Fibroblast of peridontal ligament (primary cell): ENCODE results near the gene CFB.
A peak's percentile ranks its signal among the peaks of the same experiment; 100 is the strongest.
"Not testable (repeated sequence)": the region's sequence is repeated elsewhere in the genome, so short reads cannot be mapped to it uniquely, and the experiment has no call there.

ENCODE experiments used
- DNase-seq: peaks from one replicate; pipeline ENCODE4 v3.0.0-alpha.2; 2010; ENCODE audit errors: extremely low read depth

Gene CFB

DNA sequence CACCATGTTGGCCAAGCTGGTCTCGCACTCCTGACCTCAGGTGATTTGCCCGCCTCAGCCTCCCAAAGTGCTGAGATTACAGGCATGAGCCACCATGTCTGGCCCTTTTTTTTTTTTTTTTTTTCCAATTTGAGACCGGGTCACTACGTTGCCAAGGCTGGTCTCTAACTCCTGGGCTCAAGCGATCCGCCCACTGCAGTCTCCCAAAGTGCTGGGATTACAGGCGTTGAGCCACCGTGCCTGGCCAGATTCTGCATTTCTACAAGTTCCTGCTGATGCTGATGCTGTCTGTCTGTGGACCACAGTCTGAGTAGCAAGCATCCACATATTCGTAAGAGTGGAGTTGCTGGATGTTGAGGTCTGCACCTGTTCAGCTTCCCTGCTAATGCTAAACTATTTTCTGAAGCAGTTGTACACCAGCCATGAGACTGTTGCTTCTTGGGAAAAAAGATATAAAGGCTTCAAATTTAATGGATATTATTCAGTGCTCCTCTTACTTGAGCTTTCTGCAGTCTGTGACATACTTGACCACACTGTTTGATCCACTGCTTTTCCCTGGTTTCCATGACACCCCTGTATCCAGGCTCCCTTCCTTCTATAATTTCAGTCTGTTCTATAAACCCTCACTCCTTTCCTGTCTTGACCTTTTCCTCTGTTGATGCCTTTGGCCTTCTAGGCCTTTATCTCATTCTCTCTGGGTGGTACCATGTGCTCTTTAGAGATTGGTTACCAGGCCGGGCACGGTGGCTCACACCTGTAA lies 33.9 kb upstream of the CFB start:
- peak; percentile 25 for DNase-seq

DNA sequence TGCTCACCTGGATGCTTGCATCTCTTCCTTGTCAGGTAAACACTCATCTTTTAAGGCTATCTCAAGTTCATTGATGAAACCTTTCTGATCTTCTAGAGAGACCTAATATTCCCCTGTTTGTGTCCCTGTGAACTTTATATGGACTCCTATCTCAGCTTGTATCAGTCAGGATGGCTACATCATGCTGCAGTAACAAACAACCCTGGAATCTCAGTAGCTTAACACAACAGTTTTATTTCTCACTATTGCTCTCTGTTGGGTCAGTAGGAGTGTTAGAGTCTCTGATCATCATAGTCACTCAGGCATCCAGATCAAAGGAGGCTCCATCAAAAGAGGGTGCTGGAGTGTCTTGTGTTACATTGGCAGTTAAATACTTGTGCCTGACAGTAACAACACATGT lies 30.5 kb upstream of the CFB start:
- no peak for DNase-seq

DNA sequence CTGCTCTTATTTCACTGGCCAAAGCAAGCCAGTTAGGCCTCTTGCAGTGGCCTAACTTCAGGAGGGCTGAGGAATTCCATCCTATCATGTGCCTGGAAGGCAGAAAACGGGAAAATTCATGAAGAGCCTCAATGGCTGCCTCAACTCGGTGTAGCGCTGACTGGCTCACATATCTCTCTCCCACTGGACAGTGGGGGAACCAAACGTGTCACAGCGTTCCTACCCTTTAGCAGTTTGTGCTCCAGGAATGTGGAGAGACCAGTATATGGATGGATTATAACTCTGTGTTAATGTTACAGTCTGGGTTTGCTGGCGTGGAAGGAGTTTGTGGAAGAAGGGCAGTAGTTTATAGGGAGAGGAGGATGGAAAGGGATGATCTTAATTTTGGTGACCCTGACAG lies 30.1 kb upstream of the CFB start:
- no peak for DNase-seq

DNA sequence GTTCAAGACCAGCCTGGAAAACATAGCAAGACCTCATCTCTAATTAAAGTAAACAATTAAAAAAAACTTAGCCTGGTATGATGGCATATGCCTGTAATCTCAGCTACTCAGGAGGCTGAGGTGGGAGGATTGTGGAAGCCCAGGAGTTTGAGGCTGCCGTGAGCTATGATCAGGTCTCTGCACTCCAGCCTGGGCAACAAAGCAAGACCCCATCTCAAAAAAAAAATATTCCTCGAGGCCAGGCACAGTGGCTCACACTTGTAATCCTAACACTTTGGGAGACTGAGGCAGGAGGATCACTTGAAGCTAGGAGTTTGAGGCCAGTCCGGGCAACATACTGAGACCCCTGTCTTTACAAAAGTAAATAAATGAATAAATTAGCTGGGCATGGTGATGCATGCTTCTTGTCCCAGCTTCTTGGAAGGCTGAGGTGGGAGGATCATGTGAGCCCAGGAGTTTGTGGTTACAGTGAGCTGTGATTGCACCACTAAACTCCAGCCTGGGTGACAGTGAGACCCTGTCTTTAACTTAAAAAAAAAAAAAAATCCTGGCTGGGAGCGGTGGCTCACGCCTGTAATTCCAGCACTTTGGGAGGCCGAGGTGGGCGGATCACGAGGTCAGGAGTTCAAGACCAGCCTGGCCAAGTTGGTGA lies 27.7 kb upstream of the CFB start:
- DNase-seq: no peak

DNA sequence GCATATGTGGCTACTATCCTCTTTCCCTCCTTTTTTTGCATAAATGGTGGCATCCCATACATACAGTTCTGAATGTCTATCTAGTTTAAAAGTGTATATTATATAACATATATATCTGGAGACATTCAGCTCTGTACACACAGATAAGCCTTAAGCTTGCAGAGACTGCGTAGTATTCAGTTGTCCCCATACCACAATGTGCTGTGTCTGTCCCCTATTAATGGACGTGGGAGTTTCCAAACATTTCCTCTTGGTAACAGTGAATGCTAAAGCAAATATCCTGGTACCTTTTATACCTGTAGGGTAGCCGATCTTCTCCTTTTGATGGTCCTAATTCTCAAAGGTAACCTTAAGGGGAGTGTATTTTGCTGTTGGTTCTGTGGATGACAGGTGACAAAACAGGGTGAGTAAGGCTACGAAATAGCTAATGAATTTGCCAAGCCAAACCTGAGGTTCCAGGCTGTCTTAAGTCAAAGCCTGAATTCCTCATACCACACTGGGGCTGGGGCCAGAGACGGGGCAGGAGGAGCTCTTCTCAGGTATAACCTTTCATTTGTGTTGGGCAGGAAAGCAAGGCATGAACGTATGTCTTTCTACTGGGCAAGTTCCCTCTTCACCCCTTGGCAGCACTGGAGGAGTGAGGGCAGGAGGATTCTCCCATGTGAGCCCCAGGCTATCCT lies 26.1 kb upstream of the CFB start:
- DNase-seq: no peak

DNA sequence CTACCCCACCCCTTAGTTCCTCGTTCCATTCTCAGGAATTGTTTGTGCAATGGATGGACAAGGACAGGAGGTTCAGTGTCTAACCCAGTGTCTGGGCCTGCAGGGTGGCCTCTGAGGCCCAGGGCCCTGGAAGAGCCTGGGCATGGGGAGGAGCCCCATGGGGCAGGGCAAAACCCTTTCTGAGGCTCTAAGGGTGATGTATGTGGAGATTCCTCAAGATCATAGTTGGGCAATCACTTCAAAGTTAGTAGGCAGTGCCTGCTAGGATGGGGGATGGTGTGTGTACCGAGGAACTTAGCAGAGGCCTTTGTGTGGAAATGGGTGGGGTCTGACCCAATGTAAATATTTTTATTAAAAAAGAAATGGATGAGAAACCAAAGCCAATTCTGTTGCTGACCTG lies 25.1 kb upstream of the CFB start:
- no peak for DNase-seq

DNA sequence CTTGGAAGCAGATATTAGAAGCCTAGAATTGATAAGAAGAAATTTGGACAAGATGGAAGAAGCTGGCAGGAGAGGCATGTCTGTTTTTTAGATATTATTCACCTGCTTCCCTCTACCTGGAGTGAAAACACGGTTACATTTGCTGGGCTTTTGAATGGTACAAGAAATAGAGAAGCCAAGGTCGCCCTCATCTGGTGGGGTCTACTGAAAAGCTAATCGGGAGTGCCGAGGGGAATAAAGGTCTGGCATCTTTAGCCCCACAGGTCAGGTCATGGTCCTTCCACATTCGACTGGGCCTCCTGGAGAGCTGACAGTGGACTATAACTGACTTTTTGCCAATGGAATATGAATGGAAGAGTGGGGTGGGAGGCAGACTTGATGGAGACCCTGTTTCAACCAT lies 23.0 kb upstream of the CFB start:
- DNase-seq: no peak

DNA sequence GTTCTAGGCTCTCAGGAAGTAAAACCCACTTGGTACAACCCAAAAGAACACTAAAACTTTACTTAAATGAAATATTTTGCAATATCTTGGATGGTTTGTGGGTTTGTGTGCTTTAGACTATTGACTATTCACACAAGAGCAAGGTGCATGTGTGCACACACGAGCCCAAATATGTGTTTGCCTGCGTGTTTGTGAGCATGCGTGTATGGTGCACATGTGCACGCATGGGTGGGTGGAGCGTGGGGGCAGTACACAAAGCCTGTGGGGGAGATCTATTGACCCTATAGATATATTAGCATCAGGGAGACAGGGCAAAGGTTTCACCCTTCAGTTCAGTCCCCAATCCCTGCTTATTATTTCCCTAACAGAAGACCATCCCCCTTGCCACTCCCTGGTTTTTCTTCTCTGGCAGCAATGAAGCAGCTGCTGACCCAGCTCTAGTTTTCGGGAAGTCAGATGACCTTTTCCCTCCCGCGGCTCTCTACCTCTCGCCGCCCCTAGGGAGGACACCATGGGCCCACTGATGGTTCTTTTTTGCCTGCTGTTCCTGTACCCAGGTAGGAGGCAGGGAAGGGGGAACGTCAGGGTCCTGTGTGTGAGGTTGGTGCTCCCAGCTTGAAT lies 18.5 kb upstream of the CFB start, which contains the start of gene C2:
Gene C2, plus strand, starts transcription at position 476 of the 621 bp plus-strand sequence. Its CDS starts 36 bp downstream, at position 512.
- no peak for DNase-seq

DNA sequence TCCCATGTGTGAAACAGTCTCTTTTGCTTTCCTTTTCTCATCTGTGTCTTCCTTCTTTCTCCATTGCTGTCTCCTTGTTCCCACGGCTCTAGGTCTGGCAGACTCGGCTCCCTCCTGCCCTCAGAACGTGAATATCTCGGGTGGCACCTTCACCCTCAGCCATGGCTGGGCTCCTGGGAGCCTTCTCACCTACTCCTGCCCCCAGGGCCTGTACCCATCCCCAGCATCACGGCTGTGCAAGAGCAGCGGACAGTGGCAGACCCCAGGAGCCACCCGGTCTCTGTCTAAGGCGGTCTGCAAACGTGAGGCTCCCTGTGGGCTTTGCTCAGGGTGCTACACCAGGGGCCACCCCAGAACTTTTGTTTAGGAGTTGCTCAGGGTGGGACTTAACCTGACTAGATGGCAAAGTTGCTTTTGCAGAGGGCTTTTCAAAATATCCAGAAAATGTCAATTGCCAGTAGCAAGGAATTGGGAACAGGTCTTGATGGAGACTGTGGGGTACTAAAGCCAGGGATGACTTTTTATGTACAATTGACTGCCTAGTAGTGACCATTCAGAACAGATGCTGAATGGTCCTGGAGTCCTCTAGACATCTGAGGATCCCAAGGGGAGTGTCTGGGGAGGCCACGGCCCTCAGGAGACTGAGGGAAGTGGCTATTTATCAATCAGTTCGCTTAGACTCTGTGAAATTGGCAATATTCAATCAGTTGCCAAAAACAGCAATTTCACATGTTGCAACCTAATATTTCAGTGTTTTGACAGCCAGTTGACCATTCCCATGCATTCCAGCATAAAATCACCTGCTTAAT lies 17.8 kb upstream of the CFB start:
- DNase-seq: no peak

DNA sequence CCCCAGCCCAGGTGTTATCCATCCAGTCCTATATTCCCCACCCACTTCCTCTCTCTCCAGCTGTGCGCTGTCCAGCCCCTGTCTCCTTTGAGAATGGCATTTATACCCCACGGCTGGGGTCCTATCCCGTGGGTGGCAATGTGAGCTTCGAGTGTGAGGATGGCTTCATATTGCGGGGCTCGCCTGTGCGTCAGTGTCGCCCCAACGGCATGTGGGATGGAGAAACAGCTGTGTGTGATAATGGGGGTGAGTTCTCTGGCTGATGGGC lies 17.3 kb upstream of the CFB start:
- no peak for DNase-seq

DNA sequence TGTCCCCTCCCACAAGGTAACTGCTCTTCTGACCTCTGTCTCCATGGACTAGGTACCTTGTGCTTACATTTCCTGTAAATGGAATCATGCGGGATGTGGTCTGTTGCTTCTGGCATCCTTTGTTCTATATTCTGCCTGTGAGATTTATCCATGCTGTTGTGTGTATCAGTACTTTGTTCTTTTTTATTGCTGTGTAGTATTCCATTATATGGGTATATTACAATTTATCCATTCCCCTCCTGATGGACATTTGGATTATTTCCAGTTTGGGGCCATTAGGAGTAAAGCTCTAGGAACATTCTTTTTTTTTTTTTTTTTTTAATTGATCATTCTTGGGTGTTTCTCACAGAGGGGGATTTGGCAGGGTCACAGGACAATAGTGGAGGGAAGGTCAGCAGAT lies 14.9 kb upstream of the CFB start:
- no peak for DNase-seq

DNA sequence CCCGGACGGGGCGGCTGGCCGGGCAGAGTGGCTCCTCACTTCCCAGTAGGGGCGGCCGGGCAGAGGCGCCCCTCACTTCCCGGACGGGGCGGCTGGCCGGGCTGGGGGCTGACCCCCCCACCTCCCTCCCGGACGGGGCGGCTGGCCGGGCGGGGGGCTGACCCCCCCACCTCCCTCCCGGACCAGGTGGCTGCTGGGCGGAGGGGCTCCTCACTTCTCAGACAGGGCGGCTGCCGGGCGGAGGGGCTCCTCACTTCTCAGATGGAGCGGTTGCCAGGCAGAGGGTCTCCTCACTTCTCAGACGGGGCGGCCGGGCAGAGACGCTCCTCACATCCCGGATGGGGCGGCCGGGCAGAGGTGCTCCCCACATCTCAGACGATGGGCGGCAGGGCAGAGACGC lies 13.8 kb upstream of the CFB start:
- DNase-seq: not testable (repeated sequence)

DNA sequence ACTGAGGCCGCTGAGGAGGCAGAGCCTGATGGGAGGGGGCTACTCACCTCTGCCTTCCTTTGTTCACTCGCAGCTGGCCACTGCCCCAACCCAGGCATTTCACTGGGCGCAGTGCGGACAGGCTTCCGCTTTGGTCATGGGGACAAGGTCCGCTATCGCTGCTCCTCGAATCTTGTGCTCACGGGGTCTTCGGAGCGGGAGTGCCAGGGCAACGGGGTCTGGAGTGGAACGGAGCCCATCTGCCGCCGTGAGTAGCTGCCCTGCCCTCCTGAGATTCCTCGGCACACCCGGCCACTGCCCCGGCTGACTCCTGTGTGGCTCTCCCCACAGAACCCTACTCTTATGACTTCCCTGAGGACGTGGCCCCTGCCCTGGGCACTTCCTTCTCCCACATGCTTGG lies 12.4 kb upstream of the CFB start:
- no peak for DNase-seq

DNA sequence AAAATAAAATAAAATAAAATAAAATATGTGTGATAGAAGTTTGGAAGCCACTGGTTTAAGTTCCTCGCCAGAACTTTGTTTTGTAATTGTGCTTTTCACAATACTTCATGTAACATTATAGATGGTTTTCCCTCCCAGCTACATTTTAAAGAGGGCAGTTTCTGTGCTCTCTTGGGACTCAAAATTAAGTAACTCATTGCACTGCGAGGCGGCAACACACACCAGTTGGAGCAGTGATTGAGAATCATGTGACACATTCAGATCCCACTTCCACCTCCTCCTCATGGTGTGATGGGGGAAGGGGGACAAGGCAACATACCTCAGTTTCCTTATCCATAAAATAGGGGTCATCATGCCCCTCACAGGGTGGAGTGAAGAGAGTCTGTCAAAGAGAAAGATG lies 10.9 kb upstream of the CFB start:
- DNase-seq: no peak

DNA sequence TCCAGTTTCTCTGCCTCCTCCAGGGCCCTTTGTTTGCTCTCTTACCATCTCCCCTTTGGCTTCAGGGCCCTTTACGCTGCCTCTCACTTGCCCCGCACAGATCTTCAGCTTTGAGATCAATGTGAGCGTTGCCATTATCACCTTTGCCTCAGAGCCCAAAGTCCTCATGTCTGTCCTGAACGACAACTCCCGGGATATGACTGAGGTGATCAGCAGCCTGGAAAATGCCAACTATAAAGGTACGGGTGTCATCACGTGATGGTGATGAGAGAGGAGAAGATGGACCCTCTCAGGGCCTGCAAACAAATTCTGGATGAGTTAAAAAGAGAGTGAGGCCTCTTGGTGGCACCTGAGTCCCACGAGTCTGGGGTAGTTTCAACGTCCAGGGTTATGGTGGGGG lies 10.1 kb upstream of the CFB start:
- no peak for DNase-seq

DNA sequence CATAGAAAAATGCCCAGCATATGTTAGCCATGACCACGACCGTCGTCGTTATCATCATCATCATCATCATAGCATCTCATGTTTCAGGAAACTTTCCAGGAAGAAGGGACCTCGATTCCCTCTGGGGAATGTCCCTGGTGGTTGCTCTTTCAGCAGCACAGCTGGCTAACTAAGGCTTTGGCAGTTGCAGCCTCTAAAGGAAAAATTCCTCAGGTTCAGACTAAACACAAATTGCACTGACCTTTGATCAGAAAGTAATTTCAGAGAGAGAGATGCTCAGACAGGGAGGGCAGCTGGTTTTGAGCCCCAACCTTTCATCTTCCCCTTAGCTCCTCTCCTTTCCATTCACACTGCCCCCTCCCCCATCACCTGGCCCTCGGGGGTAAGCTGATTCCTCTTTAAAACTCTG lies 5.6 kb upstream of the CFB start:
- DNase-seq: peak; percentile 32

DNA sequence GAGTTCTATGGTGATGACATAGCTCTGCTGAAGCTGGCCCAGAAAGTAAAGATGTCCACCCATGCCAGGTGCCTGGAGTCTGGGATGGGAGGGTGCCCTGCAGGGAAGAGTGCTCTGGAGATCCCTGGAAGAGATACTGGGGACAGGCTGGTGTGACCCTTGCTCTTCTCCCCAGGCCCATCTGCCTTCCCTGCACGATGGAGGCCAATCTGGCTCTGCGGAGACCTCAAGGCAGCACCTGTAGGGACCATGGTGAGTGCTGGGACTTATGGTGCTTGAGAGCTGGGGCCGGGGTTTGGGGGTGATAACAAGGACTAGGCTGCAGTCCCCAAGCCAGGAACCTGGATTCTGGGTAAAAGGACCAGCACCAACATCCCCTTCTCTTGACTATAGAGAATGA lies 2.2 kb upstream of the CFB start:
- DNase-seq: no peak

DNA sequence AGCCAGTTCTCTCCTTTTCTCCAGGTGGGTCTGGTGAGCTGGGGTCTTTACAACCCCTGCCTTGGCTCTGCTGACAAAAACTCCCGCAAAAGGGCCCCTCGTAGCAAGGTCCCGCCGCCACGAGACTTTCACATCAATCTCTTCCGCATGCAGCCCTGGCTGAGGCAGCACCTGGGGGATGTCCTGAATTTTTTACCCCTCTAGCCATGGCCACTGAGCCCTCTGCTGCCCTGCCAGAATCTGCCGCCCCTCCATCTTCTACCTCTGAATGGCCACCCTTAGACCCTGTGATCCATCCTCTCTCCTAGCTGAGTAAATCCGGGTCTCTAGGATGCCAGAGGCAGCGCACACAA lies 765 bp upstream of the CFB start:
- no peak for DNase-seq

DNA sequence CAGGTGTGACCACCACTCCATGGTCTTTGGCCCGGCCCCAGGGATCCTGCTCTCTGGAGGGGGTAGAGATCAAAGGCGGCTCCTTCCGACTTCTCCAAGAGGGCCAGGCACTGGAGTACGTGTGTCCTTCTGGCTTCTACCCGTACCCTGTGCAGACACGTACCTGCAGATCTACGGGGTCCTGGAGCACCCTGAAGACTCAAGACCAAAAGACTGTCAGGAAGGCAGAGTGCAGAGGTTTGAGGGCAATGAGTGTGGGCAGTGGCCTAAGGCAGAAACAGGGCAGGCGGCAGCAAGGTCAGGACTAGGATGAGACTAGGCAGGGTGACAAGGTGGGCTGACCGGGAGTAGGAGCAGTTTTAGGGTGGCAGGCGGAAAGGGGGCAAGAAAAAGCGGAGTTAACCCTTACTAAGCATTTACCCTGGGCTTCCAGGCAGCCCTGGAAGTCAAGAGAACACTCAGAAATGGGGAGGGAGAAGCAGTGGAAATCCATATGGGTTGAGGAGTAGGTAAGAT lies 533 bp downstream of the CFB start:
- no peak for DNase-seq

DNA sequence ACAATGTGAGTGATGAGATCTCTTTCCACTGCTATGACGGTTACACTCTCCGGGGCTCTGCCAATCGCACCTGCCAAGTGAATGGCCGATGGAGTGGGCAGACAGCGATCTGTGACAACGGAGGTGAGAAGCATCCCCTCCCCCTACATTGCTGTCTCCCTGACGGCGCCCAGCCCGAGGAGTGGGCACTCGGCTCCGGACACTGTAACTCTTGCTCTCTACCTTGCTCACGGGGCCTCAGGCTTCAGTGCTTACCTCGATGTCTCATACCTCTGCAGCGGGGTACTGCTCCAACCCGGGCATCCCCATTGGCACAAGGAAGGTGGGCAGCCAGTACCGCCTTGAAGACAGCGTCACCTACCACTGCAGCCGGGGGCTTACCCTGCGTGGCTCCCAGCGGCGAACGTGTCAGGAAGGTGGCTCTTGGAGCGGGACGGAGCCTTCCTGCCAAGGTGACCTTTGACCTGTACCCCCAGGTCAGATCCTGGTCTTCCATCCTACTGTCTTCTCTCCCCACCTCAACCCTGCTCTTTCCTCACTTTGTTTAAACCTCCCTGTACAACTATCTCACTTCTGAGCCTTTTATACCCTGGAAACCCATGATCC lies 1.3 kb downstream of the CFB start:
- no peak for DNase-seq

DNA sequence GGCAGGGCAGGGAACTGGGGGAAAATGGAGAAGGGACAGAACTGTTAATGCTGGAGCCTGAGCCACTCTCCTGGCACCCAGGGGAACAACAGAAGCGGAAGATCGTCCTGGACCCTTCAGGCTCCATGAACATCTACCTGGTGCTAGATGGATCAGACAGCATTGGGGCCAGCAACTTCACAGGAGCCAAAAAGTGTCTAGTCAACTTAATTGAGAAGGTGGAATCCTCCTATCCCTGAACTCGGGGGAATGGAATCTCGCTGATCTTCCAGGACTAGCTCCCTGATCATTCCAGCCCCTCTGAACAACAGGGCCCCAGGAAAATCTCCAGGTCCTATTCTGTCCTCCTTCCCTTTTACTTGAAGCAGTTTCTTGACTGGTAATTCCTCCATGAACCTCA lies 2.0 kb downstream of the CFB start:
- no peak for DNase-seq

DNA sequence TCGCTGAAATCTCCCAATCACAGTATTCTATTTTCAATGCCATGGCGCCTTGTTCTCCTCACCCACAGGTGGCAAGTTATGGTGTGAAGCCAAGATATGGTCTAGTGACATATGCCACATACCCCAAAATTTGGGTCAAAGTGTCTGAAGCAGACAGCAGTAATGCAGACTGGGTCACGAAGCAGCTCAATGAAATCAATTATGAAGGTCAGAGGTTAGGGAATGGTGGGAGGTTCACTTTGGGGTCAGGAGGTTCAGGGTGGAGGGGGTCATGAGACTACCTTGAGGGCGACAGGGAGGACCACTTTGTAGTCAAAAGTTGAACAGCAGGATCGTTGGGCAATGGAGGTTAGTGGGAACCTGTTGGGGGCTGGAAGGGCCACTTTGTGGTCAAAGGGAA lies 2.4 kb downstream of the CFB start:
- no peak for DNase-seq
